Mesendoderm (in vitro differentiated cells): ENCODE measurements around the gene TNFRSF21.
"Not testable (repeated sequence)": the region's sequence is repeated elsewhere in the genome, so short reads cannot be mapped to it uniquely, and the experiment has no call there.

Experiments
- DNase-seq: peaks from one replicate; pipeline ENCODE4 v3.0.0; 2013
- H2AK5ac ChIP-seq: 2 replicates; pipeline ENCODE4 v1.6.1; 2013; ENCODE audit warnings: low read length, inconsistent platforms
- H2BK120ac ChIP-seq: 2 replicates; pipeline ENCODE4 v1.6.1; 2013; ENCODE audit warnings: low read depth, mild to moderate bottlenecking, low read length, moderate library complexity, mixed read lengths
- H2BK15ac ChIP-seq: replicated peaks from 2 replicates; pipeline ENCODE4 v1.6.1; 2013; ENCODE audit warnings: low read depth, mild to moderate bottlenecking, moderate library complexity
- H2BK5ac ChIP-seq: 2 replicates; pipeline ENCODE4 v1.6.1; 2013; ENCODE audit warnings: low read length, inconsistent platforms
- H3K18ac ChIP-seq: 2 replicates; pipeline ENCODE4 v1.6.1; 2013; ENCODE audit warnings: mild to moderate bottlenecking, low read length, mixed read lengths
- H3K23ac ChIP-seq: one replicate; pipeline ENCODE4 v1.6.1; 2013; ENCODE audit warnings: low read length
- H3K27ac ChIP-seq: 2 replicates; pipeline ENCODE4 v1.5.1; 2013; ENCODE audit warnings: low read depth, mild to moderate bottlenecking, inconsistent platforms, low read length, moderate library complexity
- H3K27me3 ChIP-seq: 2 replicates; pipeline ENCODE4 v1.6.1; 2013; ENCODE audit warnings: low read length, control low read depth, mild to moderate bottlenecking, inconsistent platforms; ENCODE audit not compliant: insufficient read depth, poor library complexity
- H3K36me3 ChIP-seq: 2 replicates; pipeline ENCODE4 v1.6.1; 2013; ENCODE audit warnings: low read length, inconsistent platforms; ENCODE audit not compliant: control insufficient read depth, insufficient read depth
- H3K4ac ChIP-seq: one replicate; pipeline ENCODE4 v1.6.1; 2013; ENCODE audit warnings: low read depth, mild to moderate bottlenecking, low read length, moderate library complexity
- H3K4me1 ChIP-seq: 2 replicates; pipeline ENCODE4 v1.6.1; 2013; ENCODE audit warnings: low read depth, low read length, inconsistent platforms; ENCODE audit not compliant: control insufficient read depth
- H3K4me2 ChIP-seq: 2 replicates; pipeline ENCODE4 v1.6.1; 2013; ENCODE audit warnings: low read length
- H3K4me3 ChIP-seq: 2 replicates; pipeline ENCODE4 v1.5.1; 2013; ENCODE audit warnings: mild to moderate bottlenecking, low read length
- H3K56ac ChIP-seq: one replicate; pipeline ENCODE4 v1.6.1; 2013; ENCODE audit warnings: low read length
- H3K79me1 ChIP-seq: 2 replicates; pipeline ENCODE4 v1.6.1; 2013; ENCODE audit warnings: low read length, inconsistent platforms
- H3K79me2 ChIP-seq: 2 replicates; pipeline ENCODE4 v1.6.1; 2013; ENCODE audit warnings: mild to moderate bottlenecking, low read length; ENCODE audit not compliant: control insufficient read depth, insufficient read depth
- H3K9ac ChIP-seq: 2 replicates; pipeline ENCODE4 v1.6.1; 2013; ENCODE audit warnings: low read length, inconsistent platforms
- H4K5ac ChIP-seq: one replicate; pipeline ENCODE4 v1.6.1; 2013; ENCODE audit warnings: low read length
- H4K8ac ChIP-seq: one replicate; pipeline ENCODE4 v1.6.1; 2013; ENCODE audit warnings: low read depth, mild to moderate bottlenecking, control low read depth, low read length, moderate library complexity
- WGBS: extraction: QIAGEN DNeasy Blood & Tissue Kit; methylation state at CpG from one replicate; pipeline ENCODE4 v1.1.7; 2013; ENCODE audit warnings: low lambda C conversion rate, missing lambda C conversion rate; ENCODE audit not compliant: insufficient coverage; ENCODE audit errors: extremely low coverage; 5-methylcytosine and 5-hydroxymethylcytosine counted together

Gene TNFRSF21

DNA sequence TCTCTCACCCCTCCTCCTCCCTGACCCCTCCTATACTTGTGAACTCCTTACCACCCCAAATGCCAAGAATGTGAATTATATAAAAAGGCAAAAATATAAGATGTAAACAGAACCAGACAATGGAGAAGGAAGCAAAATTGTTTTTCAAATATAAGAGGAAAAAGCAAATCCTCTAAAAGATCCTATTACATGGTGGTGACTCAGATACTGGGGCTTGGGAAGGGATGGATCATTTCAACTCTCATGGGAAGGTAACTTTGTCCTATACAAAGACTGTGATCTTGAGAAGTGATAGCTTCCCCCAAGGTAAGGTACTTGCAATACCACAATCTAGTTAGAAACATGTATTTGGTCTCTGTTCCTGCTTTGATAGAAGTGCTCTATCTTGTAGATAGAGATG is 24.6 kb upstream of the TNFRSF21 start:
- H3K18ac ChIP-seq = no peak overlapping the region
- no peak overlapping the region for H4K8ac ChIP-seq
- no peak overlapping the region for H3K4ac ChIP-seq
- no peak overlapping the region for H4K5ac ChIP-seq
- no peaks in the 10 kb centered on the region for H3K27me3 ChIP-seq
- no peak overlapping the region for H2AK5ac ChIP-seq
- no peak overlapping the region for H2BK120ac ChIP-seq
- no peak overlapping the region for H3K9ac ChIP-seq
- DNase-seq = no peak
- H2BK5ac ChIP-seq = no peak overlapping the region
- no peak overlapping the region for H3K56ac ChIP-seq
- H3K4me3 ChIP-seq = no peak overlapping the region
- no peaks in the 10 kb centered on the region for H3K36me3 ChIP-seq
- no peak overlapping the region for H3K4me2 ChIP-seq
- H3K4me1 ChIP-seq = no peaks in the 10 kb centered on the region
- H3K79me1 ChIP-seq = no peaks in the 10 kb centered on the region
- H2BK15ac ChIP-seq = no peak overlapping the region
- no peak overlapping the region for H3K23ac ChIP-seq
- no peak overlapping the region for H3K27ac ChIP-seq
- no peaks in the 10 kb centered on the region for H3K79me2 ChIP-seq

DNA sequence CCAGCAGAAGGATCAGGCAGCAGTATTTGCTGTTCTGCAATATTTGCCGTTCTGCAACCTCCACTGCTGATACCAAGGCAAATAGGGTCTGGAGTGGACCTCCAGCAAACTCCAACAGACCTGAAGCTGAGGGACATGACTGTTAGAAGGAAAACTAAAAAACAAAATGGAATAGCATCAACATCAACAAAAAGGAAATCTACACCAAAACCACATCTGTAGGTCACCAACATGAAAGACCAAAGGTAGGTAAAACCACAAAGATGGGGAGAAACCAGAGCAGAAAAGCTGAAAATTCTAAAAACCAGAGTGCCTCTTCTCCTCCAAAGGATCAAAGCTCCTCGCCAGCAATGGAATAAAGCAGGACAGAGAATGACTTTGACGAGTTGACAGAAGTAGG is 18.9 kb upstream of the TNFRSF21 start:
- not testable (repeated sequence) for H3K4me1 ChIP-seq, H3K4me3 ChIP-seq, H4K8ac ChIP-seq, H2BK15ac ChIP-seq, H3K79me2 ChIP-seq, H3K36me3 ChIP-seq, H2AK5ac ChIP-seq, H3K4ac ChIP-seq, H3K56ac ChIP-seq, H3K9ac ChIP-seq, H2BK5ac ChIP-seq, H3K23ac ChIP-seq, H3K27me3 ChIP-seq, H3K79me1 ChIP-seq, H2BK120ac ChIP-seq, H3K4me2 ChIP-seq, H3K27ac ChIP-seq, H3K18ac ChIP-seq, DNase-seq, H4K5ac ChIP-seq
- WGBS = no CpG with 5 or more reads among the region's 3 CpGs

DNA sequence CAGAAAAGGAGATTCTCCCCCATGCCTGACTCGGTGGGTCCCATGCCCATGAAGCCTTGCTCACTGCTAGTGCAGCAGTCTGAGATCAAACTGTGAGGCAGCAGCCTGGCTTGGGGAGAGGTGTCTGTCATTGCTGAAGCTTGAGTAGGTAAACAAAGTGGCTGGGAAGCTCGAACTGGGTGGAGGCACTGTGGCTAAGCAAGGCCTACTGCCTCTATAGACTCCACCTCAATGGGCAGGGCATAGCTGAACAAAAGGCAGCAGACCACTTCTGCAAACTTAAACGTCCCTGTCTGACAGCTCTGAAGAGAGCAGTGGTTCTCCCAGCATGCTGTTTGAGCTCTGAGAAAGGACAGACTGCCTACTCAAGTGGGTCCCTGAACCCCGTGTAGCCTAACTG is 18.4 kb upstream of the TNFRSF21 start:
- H3K79me2 ChIP-seq, H3K36me3 ChIP-seq, H3K4ac ChIP-seq, H2AK5ac ChIP-seq, H4K5ac ChIP-seq, H3K4me3 ChIP-seq, H3K4me2 ChIP-seq, H2BK15ac ChIP-seq, H4K8ac ChIP-seq, H3K18ac ChIP-seq, DNase-seq, H3K4me1 ChIP-seq, H3K56ac ChIP-seq, H2BK120ac ChIP-seq, H3K27ac ChIP-seq, H3K27me3 ChIP-seq, H2BK5ac ChIP-seq, H3K23ac ChIP-seq, H3K9ac ChIP-seq, H3K79me1 ChIP-seq: not testable (repeated sequence)
- no CpG with 5 or more reads among the region's 4 CpGs for WGBS

DNA sequence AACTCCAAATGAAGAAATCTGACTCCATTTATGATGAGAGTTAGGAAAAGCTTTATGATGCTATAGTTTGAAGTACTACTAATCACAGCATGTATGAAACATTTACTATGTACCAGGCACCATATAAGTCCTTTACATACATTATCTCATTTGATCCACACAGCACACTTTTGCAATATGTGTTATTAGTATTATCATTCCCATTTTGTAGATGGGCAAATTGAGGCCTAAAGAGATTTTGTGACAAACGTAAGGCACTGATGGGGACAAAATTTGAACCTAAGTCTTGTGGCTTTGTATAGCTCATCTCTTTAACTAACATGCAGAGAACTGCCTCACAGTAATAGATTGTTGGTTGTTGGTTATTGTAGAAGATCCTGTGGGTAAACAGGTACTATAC is 14.2 kb upstream of the TNFRSF21 start:
- Histone ChIP-seq H2AK5ac (no peak overlapping the region), H3K4me3 (no peak overlapping the region), H3K27me3 (no peaks in the 10 kb centered on the region), H3K4me1 (no peaks in the 10 kb centered on the region), H2BK15ac (no peak overlapping the region), H3K56ac (no peak overlapping the region), H3K79me1 (no peaks in the 10 kb centered on the region), H3K27ac (no peak overlapping the region), H3K18ac (no peak overlapping the region), H3K79me2 (no peaks in the 10 kb centered on the region), H2BK5ac (no peak overlapping the region), H3K9ac (no peak overlapping the region), H3K4ac (no peak overlapping the region), H4K8ac (no peak overlapping the region), H3K4me2 (no peak overlapping the region), H4K5ac (no peak overlapping the region), H2BK120ac (no peak overlapping the region), H3K36me3 (no peaks in the 10 kb centered on the region), H3K23ac (no peak overlapping the region)
- WGBS = no CpG with 5 or more reads among the region's 1 CpG
- no peak for DNase-seq

DNA sequence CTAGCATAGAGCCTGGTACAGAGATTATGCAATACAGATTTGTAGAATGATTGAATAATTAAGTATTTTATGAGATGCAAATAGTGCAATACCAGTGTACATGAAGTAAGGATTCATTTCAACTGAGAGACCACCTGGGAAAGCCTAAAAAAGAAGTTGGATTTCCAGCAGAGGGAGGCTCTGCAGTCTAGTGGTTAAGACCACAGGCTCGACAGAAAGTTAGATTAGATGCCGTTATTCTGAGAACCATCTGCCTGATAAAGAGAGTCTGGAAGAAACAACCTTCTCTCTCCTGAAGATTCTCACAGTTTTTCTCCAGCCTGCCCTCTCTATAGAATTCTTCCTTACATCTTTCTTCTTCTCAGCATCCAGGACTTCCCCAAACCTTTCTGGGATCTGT is 13.6 kb upstream of the TNFRSF21 start:
- H2BK5ac ChIP-seq = no peak overlapping the region
- no peaks in the 10 kb centered on the region for H3K79me1 ChIP-seq
- no peak overlapping the region for H3K9ac ChIP-seq
- no peaks in the 10 kb centered on the region for H3K4me1 ChIP-seq
- no peaks in the 10 kb centered on the region for H3K79me2 ChIP-seq
- no peaks in the 10 kb centered on the region for H3K27me3 ChIP-seq
- H2BK15ac ChIP-seq = no peak overlapping the region
- H3K23ac ChIP-seq = no peak overlapping the region
- H2AK5ac ChIP-seq = no peak overlapping the region
- H3K4me3 ChIP-seq = no peak overlapping the region
- no peaks in the 10 kb centered on the region for H3K36me3 ChIP-seq
- H3K56ac ChIP-seq = no peak overlapping the region
- no peak overlapping the region for H3K4ac ChIP-seq
- H4K8ac ChIP-seq = no peak overlapping the region
- H3K18ac ChIP-seq = no peak overlapping the region
- no CpG with 5 or more reads among the region's 2 CpGs for WGBS
- no peak for DNase-seq
- H4K5ac ChIP-seq = no peak overlapping the region
- H2BK120ac ChIP-seq = no peak overlapping the region
- H3K4me2 ChIP-seq = no peak overlapping the region
- H3K27ac ChIP-seq = no peak overlapping the region

DNA sequence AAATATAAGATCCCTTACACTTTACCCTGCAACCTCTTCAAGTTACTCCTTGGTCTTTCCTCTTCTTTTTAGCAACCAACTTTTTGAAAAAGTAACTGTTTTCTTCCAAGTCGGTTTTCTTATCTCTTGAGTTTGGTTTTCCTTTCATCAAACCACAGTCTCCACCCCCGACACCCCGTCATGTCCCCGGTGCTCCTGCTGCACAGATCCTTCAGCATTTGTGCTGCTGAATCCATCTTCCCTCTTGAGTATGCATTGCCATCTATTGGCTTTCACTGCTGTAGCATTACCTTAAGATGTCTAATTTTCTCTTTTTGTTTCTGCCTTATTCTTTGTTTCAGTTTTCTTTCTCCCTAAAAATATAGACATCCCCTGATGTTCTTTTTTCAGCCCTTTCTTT is 11.9 kb upstream of the TNFRSF21 start:
- H3K56ac ChIP-seq = no peak overlapping the region
- H3K4me2 ChIP-seq = no peak overlapping the region
- H2BK120ac ChIP-seq = no peak overlapping the region
- no peak for DNase-seq
- no peak overlapping the region for H3K4me3 ChIP-seq
- WGBS = no CpG with 5 or more reads among the region's 4 CpGs
- H4K8ac ChIP-seq = no peak overlapping the region
- H3K23ac ChIP-seq = no peak overlapping the region
- H3K4ac ChIP-seq = no peak overlapping the region
- H2AK5ac ChIP-seq = no peak overlapping the region
- no peak overlapping the region for H3K27ac ChIP-seq
- H3K79me1 ChIP-seq = no peaks in the 10 kb centered on the region
- no peaks in the 10 kb centered on the region for H3K79me2 ChIP-seq
- H2BK5ac ChIP-seq = no peak overlapping the region
- no peaks in the 10 kb centered on the region for H3K36me3 ChIP-seq
- H3K27me3 ChIP-seq = no peaks in the 10 kb centered on the region
- no peak overlapping the region for H3K18ac ChIP-seq
- no peak overlapping the region for H4K5ac ChIP-seq
- H3K9ac ChIP-seq = no peak overlapping the region
- no peaks in the 10 kb centered on the region for H3K4me1 ChIP-seq
- H2BK15ac ChIP-seq = no peak overlapping the region
